GM21447 (cell line): Measurements from ENCODE around the gene FNBP1L.

Experiments
- ATAC-seq: cut with Tn5 transposase; IDR thresholded peaks from one replicate; pipeline ENCODE4 v1.9.1; 2021; ENCODE audit not compliant: unreplicated experiment

Gene FNBP1L

DNA sequence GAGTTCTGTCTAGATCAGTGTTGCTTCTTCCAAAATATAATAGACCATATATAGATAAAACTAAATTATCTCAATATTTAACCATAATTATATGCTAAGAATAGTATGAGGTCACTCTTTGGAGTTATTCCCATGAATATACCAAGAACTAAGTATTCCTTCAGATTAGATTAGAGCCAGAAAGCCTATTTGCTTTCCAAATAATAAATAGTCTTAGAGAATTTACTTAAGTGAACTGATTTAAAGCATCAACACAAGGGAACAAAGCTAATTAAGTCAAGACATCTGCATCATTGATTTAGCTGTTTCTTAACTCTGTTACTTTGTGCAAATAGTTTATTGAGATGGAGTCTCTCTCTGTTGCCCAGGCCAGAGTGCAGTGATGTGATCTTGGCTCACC lies 35.7 kb downstream of the FNBP1L start:
- no peak for ATAC-seq

GRCh38 chr1:93488207-93488606 lies 40.3 kb downstream of the FNBP1L start:
- no peak for ATAC-seq

GRCh38 chr1:93489756-93490155 lies 41.8 kb downstream of the FNBP1L start:
- no peak for ATAC-seq

DNA sequence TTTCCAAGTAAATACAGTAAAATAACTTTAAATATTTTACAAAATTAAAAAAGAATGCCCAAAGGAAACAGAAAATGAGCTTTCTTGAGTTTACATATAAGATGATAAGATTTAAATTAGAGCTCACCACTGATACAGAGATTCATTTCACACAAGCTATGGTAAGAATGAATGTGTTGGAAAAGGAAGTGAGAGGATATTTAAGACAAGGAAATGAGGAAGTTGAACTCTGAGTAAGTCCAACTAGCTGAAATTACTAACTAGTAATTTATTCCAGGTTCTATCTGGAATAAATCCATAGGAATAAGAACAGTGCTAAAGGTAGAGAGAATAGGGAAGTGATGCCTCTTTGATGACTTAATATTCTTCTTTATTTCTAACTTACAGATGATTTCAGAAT lies 42.4 kb downstream of the FNBP1L start:
- no peak for ATAC-seq

- no peak for ATAC-seq
Observed at GRCh38 chr1:93495911-93496310, 48.0 kb downstream of the FNBP1L start.

GRCh38 chr1:93496520-93496919 lies 48.6 kb downstream of the FNBP1L start:
- no peak for ATAC-seq

GRCh38 chr1:93499075-93499474 lies 51.2 kb downstream of the FNBP1L start:
- ATAC-seq = no peak

DNA sequence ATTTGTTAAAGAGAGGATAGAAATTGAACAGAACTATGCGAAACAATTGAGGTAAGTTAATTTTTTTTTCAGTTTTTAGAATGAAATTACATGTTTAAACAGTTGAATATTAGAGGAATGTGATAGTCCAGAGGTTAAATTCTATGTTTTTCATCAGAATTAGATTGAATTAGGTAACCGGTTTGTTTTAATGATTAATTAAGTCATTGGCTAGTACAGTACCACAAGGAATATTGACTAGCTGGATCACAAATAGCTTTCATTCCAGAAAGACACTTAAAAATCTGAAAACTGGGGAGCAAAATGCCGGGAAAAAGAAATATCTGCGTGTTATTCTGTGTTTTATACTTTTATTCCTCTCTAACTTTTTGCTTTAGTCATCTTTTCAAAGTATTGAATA lies 51.6 kb downstream of the FNBP1L start:
- no peak for ATAC-seq

DNA sequence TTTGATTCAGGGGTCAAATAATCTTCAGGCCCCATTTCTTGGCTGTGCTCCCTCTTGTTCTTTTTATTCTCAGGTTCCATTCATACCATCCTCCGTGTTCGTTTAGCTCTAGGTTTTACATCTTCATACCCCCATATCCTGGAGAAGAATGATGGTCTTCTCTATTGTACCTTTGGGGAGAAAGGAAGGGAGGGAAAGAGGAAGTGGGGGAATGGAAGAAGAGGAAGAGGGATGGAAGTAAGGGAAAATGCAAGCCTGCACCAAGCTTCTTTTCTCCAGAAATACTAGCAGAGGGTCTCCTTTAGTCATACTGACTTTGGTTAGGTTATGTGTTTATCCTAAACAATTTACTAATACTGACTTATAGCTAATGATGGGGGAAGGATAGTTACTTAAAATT lies 52.4 kb downstream of the FNBP1L start:
- no peak for ATAC-seq

DNA sequence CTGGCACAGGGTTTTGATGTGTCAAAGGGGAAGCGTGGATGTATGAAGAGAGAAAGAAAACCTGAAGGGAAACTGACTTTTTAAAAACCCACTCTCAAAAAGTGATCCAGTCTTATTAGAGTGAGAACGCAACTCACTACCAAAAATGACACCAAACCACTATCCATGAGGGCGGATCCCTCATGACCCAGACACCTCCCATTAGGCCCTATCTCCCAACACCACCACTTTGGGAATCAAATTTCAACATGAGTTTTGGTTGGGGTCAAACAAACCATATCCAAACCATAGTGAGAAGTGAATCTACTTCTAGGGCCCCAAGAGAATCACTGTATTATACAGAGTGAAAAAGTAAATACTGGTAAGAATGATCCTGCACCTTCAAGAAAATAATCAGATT lies 53.5 kb downstream of the FNBP1L start:
- no peak for ATAC-seq

DNA sequence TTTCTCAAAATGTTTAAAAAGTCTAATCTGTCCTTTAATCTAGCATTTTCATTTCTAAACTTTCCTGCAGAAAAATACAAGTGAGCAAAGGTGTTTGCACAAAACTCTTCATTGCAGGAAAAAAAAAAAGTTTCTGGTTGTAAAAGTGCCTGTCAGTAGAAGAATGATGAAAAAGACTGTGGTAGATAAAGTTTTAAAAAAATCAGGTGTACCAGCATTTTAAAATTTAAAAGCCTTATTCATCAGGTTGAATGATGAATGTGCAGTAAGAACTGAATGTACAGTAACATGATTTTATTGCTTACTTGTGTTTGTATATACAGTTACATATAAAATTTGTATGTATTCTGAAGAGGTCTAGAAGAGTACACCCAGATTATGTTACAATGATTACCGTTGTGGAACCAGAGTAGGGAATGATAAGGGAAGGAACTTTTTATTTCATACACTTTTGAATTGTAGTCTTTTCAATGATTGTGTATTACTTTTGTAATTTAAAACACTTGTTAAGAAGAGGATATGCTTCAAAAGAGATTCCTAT lies 54.0 kb downstream of the FNBP1L start:
- no peak for ATAC-seq

- ATAC-seq = no peak
Observed at GRCh38 chr1:93502571-93502970, 54.7 kb downstream of the FNBP1L start.

DNA sequence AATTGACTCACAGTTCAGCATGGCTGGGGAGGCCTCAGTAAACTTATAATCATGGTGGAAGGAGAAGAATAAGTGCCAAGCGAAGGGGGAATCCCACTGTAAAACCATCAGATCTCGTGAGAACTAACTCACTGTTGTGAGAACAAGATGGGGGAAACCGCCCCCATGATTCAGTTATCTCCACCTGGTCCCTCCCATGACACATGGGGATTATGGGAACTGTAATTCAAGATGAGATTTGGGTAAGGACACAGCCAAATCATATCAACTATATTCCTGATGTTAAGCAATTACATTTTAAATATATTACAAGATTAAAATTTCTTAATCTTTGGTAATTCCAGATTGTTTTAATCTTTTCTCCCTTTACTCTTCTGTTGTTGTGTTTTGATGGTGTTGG lies 55.2 kb downstream of the FNBP1L start:
- no peak for ATAC-seq

GRCh38 chr1:93503816-93504215 lies 55.9 kb downstream of the FNBP1L start:
- no peak for ATAC-seq

DNA sequence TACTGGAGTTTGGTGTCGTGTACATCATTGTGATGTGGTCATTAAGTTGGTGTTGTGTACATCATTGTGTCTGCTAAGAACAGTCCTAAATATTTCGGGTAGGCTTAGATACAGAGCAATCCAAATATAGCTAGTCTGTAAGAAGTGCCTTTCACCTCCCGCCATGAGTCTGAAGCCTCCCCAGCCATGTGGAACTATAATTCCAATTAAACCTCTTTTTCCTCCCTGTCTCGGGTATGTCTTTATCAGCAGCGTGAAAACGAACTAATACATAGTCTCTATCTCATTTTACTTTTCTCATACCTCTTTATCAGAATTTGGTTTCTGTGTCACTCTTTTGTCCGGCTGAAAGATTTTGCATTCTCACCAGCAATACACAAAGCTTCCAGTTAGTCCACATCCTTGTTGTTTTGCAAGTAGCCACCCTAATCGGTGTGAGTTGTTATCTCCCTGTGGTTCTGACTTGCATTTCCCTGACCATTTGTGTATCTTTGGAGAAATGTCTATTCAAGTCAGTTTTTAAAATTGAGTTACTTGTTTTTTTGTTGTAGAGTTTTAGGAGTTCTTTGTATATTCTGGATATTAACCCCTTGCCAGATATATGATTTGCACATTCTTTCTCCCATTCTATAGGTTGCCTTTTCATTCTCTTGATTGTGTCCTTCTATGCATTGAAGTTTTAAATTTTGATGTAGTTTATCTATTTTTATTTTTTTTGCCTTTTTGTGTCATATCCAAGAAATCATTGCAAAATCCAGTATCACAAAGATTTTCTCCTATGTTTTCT lies 56.5 kb downstream of the FNBP1L start:
- no peak for ATAC-seq

GRCh38 chr1:93506126-93506525 lies 58.2 kb downstream of the FNBP1L start:
- ATAC-seq = no peak

DNA sequence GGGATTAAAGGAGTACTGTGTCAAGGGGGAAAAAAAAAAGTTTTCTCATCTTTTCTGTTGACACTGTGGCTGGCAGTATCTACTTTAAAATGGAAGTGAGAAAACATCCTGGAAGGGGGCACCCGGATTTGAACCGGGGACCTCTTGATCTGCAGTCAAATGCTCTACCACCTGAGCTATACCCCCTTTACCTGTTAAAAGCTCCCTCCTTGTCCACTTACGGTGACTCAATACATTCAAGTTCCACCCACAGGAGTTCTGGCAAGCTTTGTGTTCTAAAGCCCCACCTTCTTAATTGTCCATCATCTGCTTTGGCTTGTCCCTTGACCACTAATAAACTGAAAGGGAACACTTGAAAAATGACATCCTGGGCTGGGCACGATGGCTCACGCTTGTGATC lies 68.2 kb downstream of the FNBP1L start:
- no peak for ATAC-seq

GRCh38 chr1:93518516-93518915 lies 70.6 kb downstream of the FNBP1L start:
- ATAC-seq = no peak

DNA sequence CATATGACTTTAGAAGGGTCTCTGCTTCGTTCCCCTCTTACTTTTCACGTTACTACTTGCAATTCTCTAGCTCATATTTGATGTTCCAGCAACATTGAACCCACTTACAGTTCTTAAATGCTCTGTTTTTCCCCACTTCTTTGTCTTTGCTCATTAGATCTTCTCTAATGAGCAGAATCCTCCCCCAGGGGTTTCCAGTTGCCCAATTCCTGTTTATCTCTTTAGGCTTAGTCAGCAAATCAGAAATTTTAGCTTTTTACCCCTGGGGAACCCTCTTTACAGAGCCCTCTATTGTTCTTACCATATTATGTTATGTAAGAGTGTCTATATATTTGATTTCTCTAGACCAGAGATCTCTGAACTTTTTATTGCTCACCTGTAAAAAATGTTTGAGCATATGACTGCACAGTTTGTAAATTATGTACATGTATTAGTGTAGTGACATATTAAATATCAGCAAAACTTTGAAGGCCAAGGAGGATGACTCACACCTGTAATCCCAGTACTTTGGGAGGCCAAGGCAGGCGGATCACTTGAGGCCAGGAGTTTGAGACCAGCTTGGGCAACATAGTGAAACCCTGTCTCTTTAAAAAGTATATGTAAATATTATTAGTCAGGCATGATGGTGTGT lies 71.4 kb downstream of the FNBP1L start:
- ATAC-seq = no peak

DNA sequence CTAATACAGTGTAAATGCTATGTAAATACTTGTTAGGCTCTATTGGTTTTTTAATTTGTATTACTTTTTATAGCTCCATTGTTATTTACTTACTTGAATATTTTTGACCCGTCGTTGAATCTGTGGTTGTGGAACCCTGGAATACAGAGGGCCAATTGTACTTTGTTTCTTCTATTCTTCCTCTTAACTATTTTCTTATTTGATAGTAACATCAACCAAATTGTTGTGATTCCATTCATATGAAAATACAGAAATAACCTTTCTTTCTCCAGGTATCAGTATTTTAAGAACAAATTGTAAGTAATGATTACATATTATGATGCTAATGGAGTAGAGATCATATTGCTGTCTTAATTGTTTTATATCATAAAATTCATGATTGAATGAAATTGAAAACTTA lies 73.7 kb downstream of the FNBP1L start:
- no peak for ATAC-seq

GRCh38 chr1:93522721-93523120 lies 74.8 kb downstream of the FNBP1L start:
- ATAC-seq = no peak

GRCh38 chr1:93525431-93525830 lies 77.5 kb downstream of the FNBP1L start:
- no peak for ATAC-seq

- ATAC-seq = no peak
Observed at GRCh38 chr1:93526431-93526830, 78.5 kb downstream of the FNBP1L start.
